PC-3 (cell line): ENCODE data around the gene PSMD14. TPM values are rescaled to one million over a fixed set of nuclear protein-coding genes. Genes with fewer than 3 reads are reported as not detected.

Experiments
- ATAC-seq: fragments of 200-7000 bp; cut with Tn5 transposase; 2 replicates; pipeline ENCODE4 v1.9.1; 2020; ENCODE audit warnings: mild to moderate bottlenecking, moderate library complexity
- BruUV-seq: library from RNA; stranded (reverse); fragments of 400-500 nt; replicated peaks from 2 replicates; lab custom pipeline; 2021; lab: Mats Ljungman, UMichigan
- CTCF ChIA-PET: fragments of 300-600 bp; sonication (Branson Sonifier 250); formaldehyde crosslinking; loops from one replicate; lab custom pipeline; 2022; ENCODE audit warnings: antibody characterized with exemption; lab: Charles Lee
- POLR2A ChIA-PET: fragments of 300-600 bp; sonication (Branson Sonifier 250); formaldehyde crosslinking; loops from one replicate; lab custom pipeline; 2022; ENCODE audit warnings: antibody characterized with exemption; ENCODE audit not compliant: unreplicated experiment; lab: Charles Lee
- DNase-seq: peaks from one replicate; pipeline ENCODE4 v3.0.0-alpha.2; 2015
- H2AFZ ChIP-seq: fragments of 300-600 bp; sonication (generic); 2 replicates; pipeline ENCODE4 v1.6.0; 2016; ENCODE audit warnings: antibody characterized with exemption, low read length
- H3F3A ChIP-seq: fragments of 300-600 bp; sonication (generic); one replicate; pipeline ENCODE4 v1.6.0; 2017; ENCODE audit warnings: antibody characterized with exemption, low read length, control low read depth, mild to moderate bottlenecking; ENCODE audit not compliant: unreplicated experiment
- H3K27ac ChIP-seq: fragments of 300-600 bp; sonication (generic); 2 replicates; pipeline ENCODE4 v1.5.1; 2016; ENCODE audit warnings: mild to moderate bottlenecking, low read length
- H3K27me3 ChIP-seq: fragments of 300-600 bp; sonication (generic); 2 replicates; pipeline ENCODE4 v1.6.1; 2016; ENCODE audit warnings: low read length, mixed read lengths
- H3K36me3 ChIP-seq: fragments of 300-600 bp; sonication (generic); 2 replicates; pipeline ENCODE4 v1.6.1; 2016; ENCODE audit warnings: low read depth, mixed run types, low read length, mixed read lengths
- H3K4me1 ChIP-seq: fragments of 300-600 bp; sonication (generic); 2 replicates; pipeline ENCODE4 v1.5.1; 2016; ENCODE audit warnings: low read length; ENCODE audit not compliant: insufficient read depth
- H3K4me2 ChIP-seq: fragments of 300-600 bp; sonication (generic); 2 replicates; pipeline ENCODE4 v1.6.0; 2016; ENCODE audit warnings: low read length
- H3K4me3 ChIP-seq: fragments of 300-600 bp; sonication (generic); 2 replicates; pipeline ENCODE4 v1.5.1; 2016; ENCODE audit warnings: mild to moderate bottlenecking, low read length, mixed read lengths
- H3K79me2 ChIP-seq: fragments of 300-600 bp; sonication (generic); 2 replicates; pipeline ENCODE4 v1.6.1; 2017; ENCODE audit warnings: low read length, mixed read lengths
- H3K9ac ChIP-seq: fragments of 300-600 bp; sonication (generic); 2 replicates; pipeline ENCODE4 v1.6.0; 2016; ENCODE audit warnings: mild to moderate bottlenecking, low read length
- H3K9me2 ChIP-seq: fragments of 300-600 bp; sonication (generic); replicated peaks from 2 replicates; pipeline ENCODE4 v1.6.1; 2016; ENCODE audit warnings: mixed run types, low read length, mixed read lengths
- H3K9me3 ChIP-seq: fragments of 300-600 bp; sonication (generic); 2 replicates; pipeline ENCODE4 v1.6.1; 2016; ENCODE audit warnings: low read length, mixed read lengths
- H4K20me1 ChIP-seq: fragments of 300-600 bp; sonication (generic); 2 replicates; pipeline ENCODE4 v1.6.1; 2016; ENCODE audit warnings: low read length, mixed read lengths
- EZH2 ChIP-seq: fragments of 300-600 bp; sonication (generic); IDR thresholded peaks from one replicate; pipeline ENCODE4 v1.6.1; 2017; ENCODE audit warnings: antibody characterized with exemption, mild to moderate bottlenecking, low read length; ENCODE audit not compliant: unreplicated experiment
- EZH2phosphoT487 ChIP-seq: fragments of 300-600 bp; sonication (generic); IDR thresholded peaks from 2 replicates; pipeline ENCODE4 v1.6.1; 2018; ENCODE audit warnings: mild to moderate bottlenecking, antibody characterized with exemption, low read length, borderline replicate concordance
- intact Hi-C: fragments of 100-400 bp; cut with micrococcal nuclease; formaldehyde crosslinking; loops from 2 replicates; pipeline ENCODE4 v1.9.0; 2023
- total RNA-seq: library from RNA; depleted of rRNA; stranded (reverse); fragments of >200 nt; gene quantifications from 2 replicates; pipeline ENCODE4 v1.2.3, GENCODE V29; 2014
- TF ChIP-seq, protein P1 (sequence below): fragments of 300-600 bp; sonication (generic); conservative IDR thresholded peaks from 2 replicates; pipeline ENCODE4 v1.5.1; 2017; ENCODE audit warnings: antibody characterized with exemption, low read depth, mild to moderate bottlenecking, low read length

PSMD14 gene
- total RNA-seq, 1 experiment from 2014 or later, result 151 TPM

DNA sequence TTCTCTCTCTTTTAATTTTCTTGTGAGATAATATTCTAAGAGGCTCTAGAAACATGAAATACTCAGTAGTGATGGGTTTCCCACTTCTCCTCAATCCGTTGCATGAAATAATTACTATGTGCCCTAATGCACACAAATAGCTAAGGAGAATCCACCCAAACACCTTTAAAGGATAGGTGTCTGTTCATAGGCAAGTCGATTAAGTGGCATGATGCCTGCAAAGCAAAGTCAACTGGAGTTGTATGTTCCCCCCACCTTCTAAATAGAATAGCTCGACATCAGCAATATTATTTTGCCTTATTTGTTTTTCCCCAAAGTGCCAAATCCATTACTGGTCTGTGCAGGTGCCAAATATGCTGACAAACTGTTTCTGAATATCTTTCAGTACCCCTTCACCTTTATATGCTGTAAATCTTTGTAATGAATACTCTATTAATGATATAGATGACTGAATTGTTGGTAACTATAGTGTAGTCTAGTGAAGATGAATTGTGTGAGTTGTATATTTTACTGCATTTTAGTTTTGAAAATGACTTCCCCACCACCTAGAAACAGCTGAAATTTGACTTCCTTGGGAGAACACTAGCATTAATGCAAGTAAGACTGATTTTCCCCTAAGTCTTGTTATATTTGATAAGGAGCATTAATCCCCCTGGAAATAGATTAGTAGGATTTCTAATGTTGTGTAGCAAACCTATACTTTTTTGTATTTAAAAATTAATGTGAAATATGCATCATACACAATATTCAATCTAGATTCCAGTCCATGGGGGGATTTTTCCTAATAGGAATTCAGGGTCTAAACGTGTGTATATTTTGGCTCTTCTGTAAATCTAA, 116.9 kb downstream of the PSMD14 start:
- CTCF ChIA-PET, result no interaction called here

DNA sequence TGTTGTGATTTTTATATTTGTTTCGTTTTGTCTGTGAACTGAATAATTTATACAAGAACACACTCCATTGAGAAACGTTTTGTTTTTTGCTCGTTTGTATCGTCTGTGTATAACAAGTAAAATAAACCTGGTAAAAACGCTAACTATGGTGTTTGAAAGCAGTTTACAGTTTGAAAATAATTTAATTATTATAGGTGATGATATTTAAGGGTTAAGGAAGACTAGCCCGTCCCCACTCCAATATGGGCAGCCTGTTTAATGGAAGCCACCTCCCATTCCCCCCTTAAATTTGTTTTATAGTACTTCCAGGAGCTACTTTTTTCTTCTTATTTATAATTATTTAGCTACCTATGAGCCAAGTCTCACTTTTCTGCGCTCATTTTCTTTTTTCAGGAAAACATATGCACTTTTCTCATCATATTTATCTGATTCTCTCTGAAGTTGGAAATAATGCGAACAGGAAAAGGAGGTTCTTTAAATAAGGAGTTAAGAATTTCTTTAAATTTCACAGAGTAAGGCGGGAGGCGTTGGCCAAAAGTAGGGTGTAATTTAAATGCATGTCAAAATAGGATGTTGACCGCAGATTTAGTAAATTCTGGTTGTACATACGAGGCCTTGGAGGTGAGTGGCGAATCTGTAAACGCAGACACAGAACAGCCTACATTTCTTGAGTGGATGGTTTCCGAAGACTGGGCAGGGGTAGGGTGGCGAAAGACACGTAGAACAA, 117.7 kb downstream of the PSMD14 start:
- H3F3A ChIP-seq, result no peaks in the 10 kb centered on the region
- no TSS peak for BruUV-seq
- TF ChIP-seq, protein P1, sequence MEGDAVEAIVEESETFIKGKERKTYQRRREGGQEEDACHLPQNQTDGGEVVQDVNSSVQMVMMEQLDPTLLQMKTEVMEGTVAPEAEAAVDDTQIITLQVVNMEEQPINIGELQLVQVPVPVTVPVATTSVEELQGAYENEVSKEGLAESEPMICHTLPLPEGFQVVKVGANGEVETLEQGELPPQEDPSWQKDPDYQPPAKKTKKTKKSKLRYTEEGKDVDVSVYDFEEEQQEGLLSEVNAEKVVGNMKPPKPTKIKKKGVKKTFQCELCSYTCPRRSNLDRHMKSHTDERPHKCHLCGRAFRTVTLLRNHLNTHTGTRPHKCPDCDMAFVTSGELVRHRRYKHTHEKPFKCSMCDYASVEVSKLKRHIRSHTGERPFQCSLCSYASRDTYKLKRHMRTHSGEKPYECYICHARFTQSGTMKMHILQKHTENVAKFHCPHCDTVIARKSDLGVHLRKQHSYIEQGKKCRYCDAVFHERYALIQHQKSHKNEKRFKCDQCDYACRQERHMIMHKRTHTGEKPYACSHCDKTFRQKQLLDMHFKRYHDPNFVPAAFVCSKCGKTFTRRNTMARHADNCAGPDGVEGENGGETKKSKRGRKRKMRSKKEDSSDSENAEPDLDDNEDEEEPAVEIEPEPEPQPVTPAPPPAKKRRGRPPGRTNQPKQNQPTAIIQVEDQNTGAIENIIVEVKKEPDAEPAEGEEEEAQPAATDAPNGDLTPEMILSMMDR, result no peak
- TF ChIP-seq EZH2phosphoT487 (no peak), EZH2 (no peak)
- DNase-seq, result no peak
- H3K79me2 ChIP-seq, result no peaks in the 10 kb centered on the region
- ChIA-PET CTCF (no interaction called here), POLR2A (no interaction called here)
- H3K27ac ChIP-seq, result no peak overlapping the region
- no peaks in the 10 kb centered on the region for H3K36me3 ChIP-seq
- H3K9me3 ChIP-seq, result no peaks in the 10 kb centered on the region
- H3K9ac ChIP-seq, result no peak overlapping the region
- intact Hi-C loops, result no loop called here
- no peak for ATAC-seq
- H3K4me3 ChIP-seq, result no peak overlapping the region
- no peaks in the 10 kb centered on the region for H4K20me1 ChIP-seq
- H3K4me1 ChIP-seq, result no peaks in the 10 kb centered on the region
- no peaks in the 10 kb centered on the region for H3K27me3 ChIP-seq
- H3K9me2 ChIP-seq, result no peaks in the 10 kb centered on the region
- no peak overlapping the region for H3K4me2 ChIP-seq
- no peak overlapping the region for H2AFZ ChIP-seq

More for the DNA sequence above, 116.9 kb downstream of the PSMD14 start:
- no peaks in the 10 kb centered on the region for H3F3A ChIP-seq
- H3K9me3 ChIP-seq, result no peaks in the 10 kb centered on the region
- H3K9me2 ChIP-seq, result no peaks in the 10 kb centered on the region
- no peaks in the 10 kb centered on the region for H3K79me2 ChIP-seq
- H3K4me2 ChIP-seq, result no peak overlapping the region
- intact Hi-C loops, result no loop called here
- no peak overlapping the region for H3K27ac ChIP-seq
- no peak overlapping the region for H3K4me3 ChIP-seq
- ATAC-seq (no peak), DNase-seq (no peak)
- TF ChIP-seq, protein P1, result no peak
- TF ChIP-seq EZH2phosphoT487 (no peak), EZH2 (no peak)
- H3K9ac ChIP-seq, result no peak overlapping the region
- H3K27me3 ChIP-seq, result no peaks in the 10 kb centered on the region
- H2AFZ ChIP-seq, result no peak overlapping the region
- no peaks in the 10 kb centered on the region for H4K20me1 ChIP-seq
- no peaks in the 10 kb centered on the region for H3K4me1 ChIP-seq
- POLR2A ChIA-PET, result no interaction called here
- no TSS peak for BruUV-seq
- H3K36me3 ChIP-seq, result no peaks in the 10 kb centered on the region
